Measurements from ENCODE around the gene GCH1.
"Not testable (repeated sequence)": the region's sequence is repeated elsewhere in the genome, so short reads cannot be mapped to it uniquely, and the experiment has no call there.

The GCH1 gene

DNA sequence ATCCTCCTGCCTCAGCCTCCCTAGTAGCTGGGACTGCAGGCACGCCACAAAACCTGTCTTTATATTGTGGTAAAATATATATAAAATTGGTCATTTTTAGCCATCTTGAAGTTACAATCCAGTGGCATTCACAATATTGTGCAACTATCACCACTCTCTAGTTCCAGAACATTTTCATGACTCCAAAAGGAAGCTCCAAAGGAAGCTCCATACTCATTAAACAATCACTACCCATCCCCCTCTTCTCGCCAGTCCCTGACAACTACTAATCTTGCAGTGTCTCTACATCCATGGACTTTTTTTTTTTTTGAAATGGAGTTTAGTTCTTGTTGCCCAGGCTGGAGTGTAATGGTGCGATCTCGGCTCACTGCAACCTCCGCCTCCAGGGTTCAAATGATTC lies 3.1 kb downstream of the GCH1 start:
- H3K27ac ChIP-seq (ENCODE audit: insufficient read depth in 1 of 2, low read depth in 1 of 2, low read length in 2 of 2, poor library complexity in 1 of 2, severe bottlenecking in 2 of 2), result no peak overlapping the region
- H3K9me3 ChIP-seq (ENCODE audit: control extremely low read depth in 1 of 5, control insufficient read depth in 4 of 5, insufficient read depth in 2 of 5, low read depth in 1 of 5, low read length in 4 of 5), result no peaks in the 10 kb centered on the region
- WGBS (ENCODE audit: insufficient coverage), result no CpG with 5 or more reads among the region's 5 CpGs
- peaks cover 0 to 2% (median 0%) of the 10 kb centered on the region in 5 experiments for H3K27me3 ChIP-seq (replicated peaks in 2 of 5; ENCODE audit: control insufficient read depth in 4 of 5, insufficient read depth in 5 of 5, low read length in 4 of 5)
- peaks cover 3 to 26% (median 16%) of the 10 kb centered on the region in 4 experiments for H3K4me1 ChIP-seq (ENCODE audit: control extremely low read depth in 1 of 4, control insufficient read depth in 4 of 4, insufficient read depth in 4 of 4, low read length in 3 of 4)
- DNase-seq, result no peak
- no peak overlapping the region for H3K4me3 ChIP-seq (ENCODE audit: control insufficient read depth in 1 of 7, extremely low read depth in 1 of 7, insufficient read depth in 4 of 7, low read depth in 2 of 7, low read length in 6 of 7)
- POLR2A ChIA-PET, result no interaction called here
- H3K36me3 ChIP-seq (ENCODE audit: control insufficient read depth in 4 of 4, insufficient read depth in 4 of 4, low read length in 3 of 4), result no peaks in the 10 kb centered on the region
- CTCF ChIA-PET, result interaction anchor here (1.5 to 2.3 kb wide), 2 partner anchors 15 to 115 kb away, joined by 3 to 8 read pairs; no protein-coding TSS in a partner anchor

DNA sequence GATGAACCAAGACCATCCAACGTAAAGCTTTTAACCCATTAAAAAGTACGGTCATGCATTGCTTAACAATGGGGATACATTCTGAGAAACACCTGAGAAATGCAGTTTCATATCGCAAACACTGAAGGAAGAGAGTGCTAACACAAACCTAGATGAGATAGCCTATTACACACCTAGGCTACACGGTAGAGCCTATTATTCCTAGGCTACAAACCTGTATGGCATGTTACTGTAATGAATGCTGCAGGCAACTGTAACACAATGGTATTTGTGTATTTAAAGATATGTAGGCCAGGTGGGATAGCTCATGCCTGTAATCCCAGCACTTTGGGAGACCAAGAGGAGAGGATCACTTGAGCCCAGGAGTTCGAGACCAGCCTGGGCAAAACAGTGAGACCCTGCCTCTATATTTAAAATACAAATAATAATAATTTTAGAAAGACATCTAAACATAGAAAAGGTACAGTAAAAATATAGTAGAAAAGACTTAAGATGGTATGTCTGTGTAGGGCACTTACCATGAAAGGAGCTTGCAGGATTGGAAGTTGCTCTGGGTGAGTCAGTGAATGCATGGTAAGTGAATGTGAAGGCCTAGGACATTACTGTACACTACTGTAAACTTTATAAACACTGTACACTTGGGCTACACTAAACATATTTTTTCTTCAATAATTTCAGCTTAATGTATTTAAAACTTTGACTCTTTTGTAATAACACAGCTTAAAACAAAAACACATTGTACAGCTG lies 4.6 kb downstream of the GCH1 start:
- H3K36me3 ChIP-seq (ENCODE audit: control insufficient read depth in 4 of 4, insufficient read depth in 4 of 4, low read length in 3 of 4); DNase-seq; H3K27me3 ChIP-seq (replicated peaks in 2 of 5; ENCODE audit: control insufficient read depth in 4 of 5, insufficient read depth in 5 of 5, low read length in 4 of 5); H3K27ac ChIP-seq (ENCODE audit: insufficient read depth in 1 of 2, low read depth in 1 of 2, low read length in 2 of 2, poor library complexity in 1 of 2, severe bottlenecking in 2 of 2); H3K4me3 ChIP-seq (ENCODE audit: control insufficient read depth in 1 of 7, extremely low read depth in 1 of 7, insufficient read depth in 4 of 7, low read depth in 2 of 7, low read length in 6 of 7); H3K9me3 ChIP-seq (ENCODE audit: control extremely low read depth in 1 of 5, control insufficient read depth in 4 of 5, insufficient read depth in 2 of 5, low read depth in 1 of 5, low read length in 4 of 5); POLR2A ChIA-PET: not testable (repeated sequence)
- CTCF ChIA-PET, result interaction anchor here (0.8 to 2.3 kb wide), 4 partner anchors 9 to 21 kb away, joined by 3 to 8 read pairs (median 4); no protein-coding TSS in a partner anchor
- WGBS (ENCODE audit: insufficient coverage), result 86% methylated on average over 3 of the region's 5 CpGs
- peaks cover 3 to 23% (median 14%) of the 10 kb centered on the region in 4 experiments for H3K4me1 ChIP-seq (ENCODE audit: control extremely low read depth in 1 of 4, control insufficient read depth in 4 of 4, insufficient read depth in 4 of 4, low read length in 3 of 4)

DNA sequence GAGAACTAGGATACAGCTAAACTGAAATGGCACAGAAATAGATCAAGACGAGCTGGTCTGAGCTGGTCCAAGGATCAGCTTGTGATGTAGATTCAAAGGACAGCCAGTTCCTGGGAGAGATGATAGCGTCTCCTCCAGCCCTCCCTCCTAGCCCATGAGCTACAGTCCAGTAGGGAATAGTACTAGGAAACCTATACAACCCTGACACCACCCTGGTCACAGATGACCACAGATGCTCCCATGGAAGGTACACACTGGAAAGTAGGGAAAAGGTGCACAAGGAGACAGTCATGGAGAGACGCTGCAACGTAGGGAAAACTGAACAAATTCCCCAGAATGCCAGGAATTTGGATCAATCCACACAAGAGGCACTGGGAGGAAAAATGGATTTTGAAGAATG lies 6.9 kb downstream of the GCH1 start:
- Histone ChIP-seq H3K9me3 (ENCODE audit: control extremely low read depth in 1 of 5, control insufficient read depth in 4 of 5, insufficient read depth in 2 of 5, low read depth in 1 of 5, low read length in 4 of 5) (no peaks in the 10 kb centered on the region), H3K36me3 (ENCODE audit: control insufficient read depth in 4 of 4, insufficient read depth in 4 of 4, low read length in 3 of 4) (no peaks in the 10 kb centered on the region), H3K4me1 (ENCODE audit: control extremely low read depth in 1 of 4, control insufficient read depth in 4 of 4, insufficient read depth in 4 of 4, low read length in 3 of 4) (peaks cover 0 to 19% (median 6%) of the 10 kb centered on the region in 4 experiments), H3K27me3 (replicated peaks in 2 of 5; ENCODE audit: control insufficient read depth in 4 of 5, insufficient read depth in 5 of 5, low read length in 4 of 5) (no peaks in the 10 kb centered on the region), H3K4me3 (ENCODE audit: control insufficient read depth in 1 of 7, extremely low read depth in 1 of 7, insufficient read depth in 4 of 7, low read depth in 2 of 7, low read length in 6 of 7) (no peak overlapping the region), H3K27ac (ENCODE audit: insufficient read depth in 1 of 2, low read depth in 1 of 2, low read length in 2 of 2, poor library complexity in 1 of 2, severe bottlenecking in 2 of 2) (no peak overlapping the region)
- ChIA-PET POLR2A (no interaction called here), CTCF (interaction anchor here (0.6 to 1.2 kb wide), 3 partner anchors 15 to 180 kb away, joined by 3 read pairs; no protein-coding TSS in a partner anchor)
- 89% methylated on average over 1 of the region's 4 CpGs for WGBS (ENCODE audit: insufficient coverage)
- no peak for DNase-seq

DNA sequence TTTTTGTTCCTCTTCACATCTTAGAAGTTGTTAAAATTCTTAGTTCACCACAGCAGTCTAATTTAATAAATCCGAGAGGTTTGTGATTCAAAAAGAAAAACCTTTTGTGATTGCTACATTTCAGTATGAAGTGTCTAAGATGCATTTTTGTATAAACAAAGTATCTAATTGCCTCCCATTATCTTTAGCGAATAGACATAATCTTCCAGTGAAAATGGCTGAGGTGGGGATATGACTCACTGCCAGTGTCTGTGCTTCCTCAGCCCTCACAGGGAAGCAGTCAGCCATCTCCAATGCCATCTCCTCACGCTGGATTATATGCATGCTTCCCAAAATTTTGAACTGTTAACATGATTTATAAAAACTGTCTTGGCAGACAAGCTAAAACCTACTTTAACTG lies 7.6 kb downstream of the GCH1 start:
- Histone ChIP-seq H3K4me1 (ENCODE audit: control extremely low read depth in 1 of 4, control insufficient read depth in 4 of 4, insufficient read depth in 4 of 4, low read length in 3 of 4) (peaks cover 0 to 16% (median 5%) of the 10 kb centered on the region in 4 experiments), H3K9me3 (ENCODE audit: control extremely low read depth in 1 of 5, control insufficient read depth in 4 of 5, insufficient read depth in 2 of 5, low read depth in 1 of 5, low read length in 4 of 5) (no peaks in the 10 kb centered on the region), H3K36me3 (ENCODE audit: control insufficient read depth in 4 of 4, insufficient read depth in 4 of 4, low read length in 3 of 4) (no peaks in the 10 kb centered on the region), H3K27me3 (replicated peaks in 2 of 5; ENCODE audit: control insufficient read depth in 4 of 5, insufficient read depth in 5 of 5, low read length in 4 of 5) (no peaks in the 10 kb centered on the region), H3K27ac (ENCODE audit: insufficient read depth in 1 of 2, low read depth in 1 of 2, low read length in 2 of 2, poor library complexity in 1 of 2, severe bottlenecking in 2 of 2) (no peak overlapping the region), H3K4me3 (ENCODE audit: control insufficient read depth in 1 of 7, extremely low read depth in 1 of 7, insufficient read depth in 4 of 7, low read depth in 2 of 7, low read length in 6 of 7) (no peak overlapping the region)
- CTCF ChIA-PET, result interaction anchor here (0.6 to 1.2 kb wide), 3 partner anchors 14 to 180 kb away, joined by 3 read pairs; no protein-coding TSS in a partner anchor
- WGBS (ENCODE audit: insufficient coverage), result 89% methylated on average over 1 of the region's 3 CpGs
- POLR2A ChIA-PET, result no interaction called here
- DNase-seq, result no peak

DNA sequence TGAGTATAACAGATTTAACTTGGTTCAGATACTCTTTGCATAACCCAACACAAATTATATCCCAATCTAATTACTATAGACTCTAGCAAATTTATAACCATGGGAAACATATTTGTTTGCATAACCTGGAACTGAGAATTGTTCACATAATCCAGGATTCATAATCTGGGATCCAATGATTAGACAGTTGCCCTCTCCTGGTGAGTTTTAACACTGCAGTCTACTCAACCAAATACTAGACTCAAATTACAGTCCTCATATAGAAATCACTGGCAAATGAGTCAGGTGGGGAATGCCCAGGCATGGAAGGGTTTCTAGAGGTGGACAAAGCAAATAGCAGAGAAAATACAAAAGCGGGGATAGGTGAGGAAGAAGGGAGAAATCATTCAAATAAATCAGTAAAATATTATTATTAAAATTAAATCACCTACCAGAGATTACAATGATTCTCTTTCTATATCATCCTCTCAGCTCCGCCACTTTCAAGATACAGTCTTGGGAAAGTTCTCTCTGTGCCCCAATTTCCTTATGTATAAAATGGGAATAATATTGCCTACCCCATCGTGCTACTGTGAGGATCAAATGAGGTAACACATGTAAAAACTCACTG lies 9.4 kb downstream of the GCH1 start:
- DNase-seq, result peak; percentile 49 to 67 (median 66)
- POLR2A ChIA-PET, result interaction anchor here (0.8 kb wide), 1 partner anchor 30 kb away, joined by 3 read pairs; no protein-coding TSS in a partner anchor
- Histone ChIP-seq H3K27ac (ENCODE audit: insufficient read depth in 1 of 2, low read depth in 1 of 2, low read length in 2 of 2, poor library complexity in 1 of 2, severe bottlenecking in 2 of 2) (no peak overlapping the region), H3K36me3 (ENCODE audit: control insufficient read depth in 4 of 4, insufficient read depth in 4 of 4, low read length in 3 of 4) (no peaks in the 10 kb centered on the region), H3K4me3 (ENCODE audit: control insufficient read depth in 1 of 7, extremely low read depth in 1 of 7, insufficient read depth in 4 of 7, low read depth in 2 of 7, low read length in 6 of 7) (no peak overlapping the region), H3K4me1 (ENCODE audit: control extremely low read depth in 1 of 4, control insufficient read depth in 4 of 4, insufficient read depth in 4 of 4, low read length in 3 of 4) (peaks cover 0 to 22% (median 5%) of the 10 kb centered on the region in 4 experiments), H3K27me3 (replicated peaks in 2 of 5; ENCODE audit: control insufficient read depth in 4 of 5, insufficient read depth in 5 of 5, low read length in 4 of 5) (no peaks in the 10 kb centered on the region), H3K9me3 (ENCODE audit: control extremely low read depth in 1 of 5, control insufficient read depth in 4 of 5, insufficient read depth in 2 of 5, low read depth in 1 of 5, low read length in 4 of 5) (no peaks in the 10 kb centered on the region)
- CTCF ChIA-PET, result interaction anchor here (0.8 to 1.4 kb wide), 6 partner anchors 8 to 88 kb away, joined by 3 to 4 read pairs (median 3); no protein-coding TSS in a partner anchor
- WGBS (ENCODE audit: insufficient coverage), result 100% methylated on average over 1 of the region's 3 CpGs

DNA sequence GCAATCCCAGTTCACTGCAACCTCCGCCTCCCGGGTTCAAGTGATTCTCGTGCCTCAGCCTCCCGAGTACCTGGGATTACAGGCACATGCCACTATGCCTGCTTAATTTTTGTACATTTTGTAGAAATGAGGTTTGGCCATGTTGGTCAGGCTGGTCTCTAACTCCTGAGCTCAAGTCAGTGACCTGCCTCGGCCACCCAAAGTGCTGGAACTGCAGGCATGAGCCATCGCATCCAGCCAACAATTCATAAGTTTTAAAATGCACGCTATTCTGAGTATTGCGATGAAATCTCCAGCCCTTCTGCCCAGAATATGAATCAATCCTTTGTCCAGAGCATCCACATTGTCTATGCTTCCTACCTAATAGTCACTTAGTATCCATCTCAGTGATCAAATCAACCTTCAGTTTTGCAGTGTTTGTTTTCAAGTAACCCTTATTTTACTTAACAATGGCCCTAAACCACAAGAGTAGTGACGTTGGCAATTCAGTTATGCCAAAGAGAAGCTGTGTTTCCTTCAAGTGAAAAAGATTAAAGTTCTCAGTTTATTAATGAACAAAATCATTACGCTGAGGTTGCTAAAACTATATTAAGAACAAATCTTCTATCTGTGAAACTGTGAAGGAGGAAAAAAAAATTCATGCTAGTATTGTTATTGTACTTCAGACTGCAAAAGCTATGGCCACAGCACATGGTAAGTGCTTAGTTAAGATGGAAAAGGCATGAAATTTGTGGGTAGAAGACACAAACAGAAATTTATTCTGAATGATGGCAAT lies 11.0 kb downstream of the GCH1 start:
- DNase-seq, result peak in 1 of 3 donors; percentile 89
- H3K4me1 ChIP-seq (ENCODE audit: control extremely low read depth in 1 of 4, control insufficient read depth in 4 of 4, insufficient read depth in 4 of 4, low read length in 3 of 4), result peaks cover 0 to 22% (median 5%) of the 10 kb centered on the region in 4 experiments
- ChIA-PET POLR2A (interaction anchor here (0.7 kb wide), 1 partner anchor 12 kb away, joined by 3 read pairs; no protein-coding TSS in a partner anchor), CTCF (interaction anchor here (0.7 to 1.8 kb wide), 5 partner anchors 9 to 327 kb away, joined by 3 to 5 read pairs (median 3); no protein-coding TSS in a partner anchor)
- 95% methylated on average over 8 of the region's 10 CpGs for WGBS (ENCODE audit: insufficient coverage)
- peak overlapping the region; percentile 62 to 83 for H3K27ac ChIP-seq (ENCODE audit: insufficient read depth in 1 of 2, low read depth in 1 of 2, low read length in 2 of 2, poor library complexity in 1 of 2, severe bottlenecking in 2 of 2)
- no peaks in the 10 kb centered on the region for H3K9me3 ChIP-seq (ENCODE audit: control extremely low read depth in 1 of 5, control insufficient read depth in 4 of 5, insufficient read depth in 2 of 5, low read depth in 1 of 5, low read length in 4 of 5)
- no peaks in the 10 kb centered on the region for H3K36me3 ChIP-seq (ENCODE audit: control insufficient read depth in 4 of 4, insufficient read depth in 4 of 4, low read length in 3 of 4)
- H3K4me3 ChIP-seq (ENCODE audit: control insufficient read depth in 1 of 7, extremely low read depth in 1 of 7, insufficient read depth in 4 of 7, low read depth in 2 of 7, low read length in 6 of 7), result peak overlapping the region in 1 of 7 experiments; percentile 13
- H3K27me3 ChIP-seq (replicated peaks in 2 of 5; ENCODE audit: control insufficient read depth in 4 of 5, insufficient read depth in 5 of 5, low read length in 4 of 5), result no peaks in the 10 kb centered on the region
